Astrocyte of the cerebellum (primary cell): Measurements from ENCODE around the gene PURA.
A peak's percentile ranks its signal among the peaks of the same experiment; 100 is the strongest.

Experiments
- DNase-seq: peaks from one replicate; pipeline ENCODE4 v3.0.0-alpha.2; 2011; ENCODE audit warnings: low read depth
- H3K4me3 ChIP-seq: 2 replicates; pipeline ENCODE4 v1.5.1; 2011; ENCODE audit warnings: mild to moderate bottlenecking, low read depth, low read length, moderate library complexity
- in situ Hi-C: cut with HindIII; loops from 2 replicates; pipeline ENCODE4 v1.10.0; 2017; ENCODE audit warnings: low sequenced_read_pairs
- TF ChIP-seq, protein P1 (sequence below): IDR thresholded peaks from 2 replicates; pipeline ENCODE4 v1.5.1; 2012; ENCODE audit warnings: low read length, low read depth, moderate library complexity, mild to moderate bottlenecking; ENCODE audit errors: missing control alignments

The PURA gene

DNA sequence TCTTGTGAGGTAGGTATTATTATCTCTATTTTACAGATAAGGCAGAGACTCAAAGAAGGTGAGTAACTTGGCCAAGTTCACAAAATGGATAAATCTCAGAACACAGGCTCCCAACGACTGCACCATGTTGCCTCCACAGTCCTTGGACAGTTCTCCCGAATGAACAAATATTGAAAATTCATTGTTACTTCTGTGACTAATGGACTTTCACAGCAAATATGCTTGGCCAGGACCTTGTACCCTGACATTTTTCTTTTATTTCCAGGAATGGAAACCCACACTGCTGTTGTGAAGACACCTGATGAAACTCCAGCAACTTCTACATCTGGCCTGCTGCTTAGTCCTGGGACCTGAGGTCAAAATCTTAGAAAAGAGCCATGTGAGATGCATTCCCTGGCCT, 58.6 kb downstream of the PURA start:
- no peak for DNase-seq
- in situ Hi-C loops = no loop called here
- H3K4me3 ChIP-seq = no peak overlapping the region
- TF ChIP-seq, protein P1, sequence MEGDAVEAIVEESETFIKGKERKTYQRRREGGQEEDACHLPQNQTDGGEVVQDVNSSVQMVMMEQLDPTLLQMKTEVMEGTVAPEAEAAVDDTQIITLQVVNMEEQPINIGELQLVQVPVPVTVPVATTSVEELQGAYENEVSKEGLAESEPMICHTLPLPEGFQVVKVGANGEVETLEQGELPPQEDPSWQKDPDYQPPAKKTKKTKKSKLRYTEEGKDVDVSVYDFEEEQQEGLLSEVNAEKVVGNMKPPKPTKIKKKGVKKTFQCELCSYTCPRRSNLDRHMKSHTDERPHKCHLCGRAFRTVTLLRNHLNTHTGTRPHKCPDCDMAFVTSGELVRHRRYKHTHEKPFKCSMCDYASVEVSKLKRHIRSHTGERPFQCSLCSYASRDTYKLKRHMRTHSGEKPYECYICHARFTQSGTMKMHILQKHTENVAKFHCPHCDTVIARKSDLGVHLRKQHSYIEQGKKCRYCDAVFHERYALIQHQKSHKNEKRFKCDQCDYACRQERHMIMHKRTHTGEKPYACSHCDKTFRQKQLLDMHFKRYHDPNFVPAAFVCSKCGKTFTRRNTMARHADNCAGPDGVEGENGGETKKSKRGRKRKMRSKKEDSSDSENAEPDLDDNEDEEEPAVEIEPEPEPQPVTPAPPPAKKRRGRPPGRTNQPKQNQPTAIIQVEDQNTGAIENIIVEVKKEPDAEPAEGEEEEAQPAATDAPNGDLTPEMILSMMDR = no peak

DNA sequence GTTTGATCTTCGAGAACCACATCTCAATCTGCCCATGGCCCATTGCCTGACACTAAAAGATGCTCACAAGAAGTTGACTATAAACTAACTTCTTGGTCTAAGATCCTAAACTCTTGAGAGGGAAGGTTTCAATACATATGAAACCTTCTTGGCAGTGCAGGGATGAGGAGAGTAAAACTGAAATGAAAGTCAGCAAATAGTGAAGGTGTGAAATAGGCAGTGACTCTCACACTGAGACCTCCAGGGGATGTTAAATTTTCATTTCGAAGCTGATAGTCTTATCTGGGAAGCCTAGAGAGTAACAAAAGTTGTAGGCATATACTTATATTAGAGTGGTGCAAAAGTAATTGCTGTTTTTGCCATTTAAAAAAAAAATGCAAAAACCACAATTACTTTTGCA, 60.1 kb downstream of the PURA start:
- in situ Hi-C loops = no loop called here
- no peak overlapping the region for H3K4me3 ChIP-seq
- DNase-seq = no peak
- TF ChIP-seq, protein P1 = no peak

DNA sequence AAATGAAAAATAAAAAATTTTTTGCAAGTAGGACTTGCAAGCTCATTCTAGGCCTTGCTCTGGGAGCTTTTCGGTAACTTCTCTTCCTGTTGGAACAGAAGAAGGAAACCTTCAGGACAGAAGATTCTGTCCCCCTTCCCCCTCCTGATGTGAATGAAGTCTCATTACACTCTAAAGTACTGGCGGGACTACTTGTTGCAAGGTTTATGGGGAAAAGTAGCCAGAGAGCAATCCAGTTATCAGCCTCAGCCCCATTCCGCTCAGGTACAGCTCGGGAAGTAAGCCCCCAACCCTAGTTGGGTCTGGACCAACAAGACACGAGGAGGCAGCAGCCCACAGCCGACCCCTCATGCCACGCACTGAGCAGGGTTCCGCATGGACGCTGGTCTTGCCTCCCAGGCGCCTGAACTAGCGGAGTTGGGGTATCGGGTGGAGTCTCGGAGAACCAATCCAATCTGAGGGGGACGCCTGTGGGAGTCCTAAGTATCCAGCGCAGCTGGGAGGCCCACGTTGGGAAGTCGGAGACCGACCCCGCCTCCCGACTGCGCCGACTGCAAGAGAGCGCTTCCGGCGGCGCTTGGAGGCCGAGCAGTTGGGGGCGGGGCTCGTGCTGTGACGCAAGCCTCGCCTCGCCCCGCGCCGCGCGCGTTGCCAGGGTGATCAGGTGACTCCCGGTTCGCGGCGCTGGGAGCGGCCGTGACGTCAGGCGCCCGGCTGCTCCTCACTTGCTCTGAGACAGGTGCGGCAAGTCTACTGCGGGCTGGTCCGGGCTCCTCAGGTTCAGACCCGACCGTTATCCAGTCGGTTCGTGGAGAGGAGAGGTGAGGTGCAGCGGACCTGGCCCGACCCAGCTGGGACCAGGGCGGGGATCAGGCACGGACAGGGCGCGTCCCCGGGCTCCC, 60.8 kb downstream of the PURA start, which contains the start of gene CYSTM1:
CYSTM1 (plus strand) TSS at position 724 of the 902 bp plus-strand sequence. CDS start 19,278 bp downstream, outside the sequence.
- peak within 1 kb of the TSS; percentile 92 for H3K4me3 ChIP-seq
- TF ChIP-seq, protein P1 = no peak
- in situ Hi-C loops = no loop called here
- DNase-seq = peak; percentile 75
